IPS DF 6.9 (cell line): ENCODE data around the gene RINL.

ENCODE experiments used
- DNase-seq: peaks from one replicate; pipeline ENCODE4 v3.0.0-alpha.2; 2013; ENCODE audit warnings: low read depth, low spot score
- H3K27ac ChIP-seq: one replicate; pipeline ENCODE4 v1.5.1; 2013; ENCODE audit warnings: low read length, control low read depth
- H3K27me3 ChIP-seq: 2 replicates; pipeline ENCODE4 v1.6.1; 2013; ENCODE audit warnings: mild to moderate bottlenecking, low read length; ENCODE audit not compliant: control insufficient read depth, insufficient read depth
- H3K36me3 ChIP-seq: 2 replicates; pipeline ENCODE4 v1.6.1; 2013; ENCODE audit warnings: low read length; ENCODE audit not compliant: control insufficient read depth, insufficient read depth
- H3K4me1 ChIP-seq: 2 replicates; pipeline ENCODE4 v1.6.1; 2013; ENCODE audit warnings: low read length; ENCODE audit not compliant: control insufficient read depth, insufficient read depth
- H3K4me3 ChIP-seq: 2 replicates; pipeline ENCODE4 v1.5.1; 2013; ENCODE audit warnings: mild to moderate bottlenecking, low read length
- H3K9me3 ChIP-seq: 2 replicates; pipeline ENCODE4 v1.6.1; 2013; ENCODE audit warnings: low read length, inconsistent platforms; ENCODE audit not compliant: control insufficient read depth, insufficient read depth
- WGBS: extraction: QIAGEN DNeasy Blood & Tissue Kit; methylation state at CpG from one replicate; pipeline ENCODE4 v1.1.7; 2013; ENCODE audit warnings: mixed read lengths, missing lambda C conversion rate; ENCODE audit not compliant: insufficient read length, insufficient coverage; 5-methylcytosine and 5-hydroxymethylcytosine counted together

RINL gene

DNA sequence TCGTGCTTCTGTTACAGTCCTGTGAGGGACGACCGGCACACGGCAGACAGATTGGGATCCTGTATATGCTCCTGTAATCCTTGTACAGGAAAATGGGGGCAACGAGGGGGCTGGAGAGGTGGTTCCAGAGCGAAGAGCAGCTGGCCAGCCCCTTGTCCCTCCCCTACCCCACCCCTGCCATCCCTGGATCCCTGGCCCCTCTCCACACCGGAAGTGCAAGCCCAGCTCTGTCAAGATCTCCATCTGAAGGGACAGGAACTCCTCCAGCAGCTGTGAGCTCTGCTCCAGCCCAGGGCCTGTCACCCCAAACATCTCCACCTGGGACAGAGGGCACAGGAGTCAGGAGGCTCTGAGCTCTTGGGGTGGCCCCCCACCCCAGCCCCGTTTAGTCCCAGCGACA lies 39.4 kb upstream of the RINL start:
- no peak for DNase-seq
- H3K4me3 ChIP-seq: no peak overlapping the region
- no peaks in the 10 kb centered on the region for H3K9me3 ChIP-seq
- whole genome bisulfite sequencing: no CpG with 5 or more reads among the region's 9 CpGs
- H3K4me1 ChIP-seq: no peaks in the 10 kb centered on the region; the same call in 1 of the 2 replicates
- no peak overlapping the region for H3K27ac ChIP-seq
- no peaks in the 10 kb centered on the region for H3K27me3 ChIP-seq
- peaks cover 17% of the 10 kb centered on the region for H3K36me3 ChIP-seq

DNA sequence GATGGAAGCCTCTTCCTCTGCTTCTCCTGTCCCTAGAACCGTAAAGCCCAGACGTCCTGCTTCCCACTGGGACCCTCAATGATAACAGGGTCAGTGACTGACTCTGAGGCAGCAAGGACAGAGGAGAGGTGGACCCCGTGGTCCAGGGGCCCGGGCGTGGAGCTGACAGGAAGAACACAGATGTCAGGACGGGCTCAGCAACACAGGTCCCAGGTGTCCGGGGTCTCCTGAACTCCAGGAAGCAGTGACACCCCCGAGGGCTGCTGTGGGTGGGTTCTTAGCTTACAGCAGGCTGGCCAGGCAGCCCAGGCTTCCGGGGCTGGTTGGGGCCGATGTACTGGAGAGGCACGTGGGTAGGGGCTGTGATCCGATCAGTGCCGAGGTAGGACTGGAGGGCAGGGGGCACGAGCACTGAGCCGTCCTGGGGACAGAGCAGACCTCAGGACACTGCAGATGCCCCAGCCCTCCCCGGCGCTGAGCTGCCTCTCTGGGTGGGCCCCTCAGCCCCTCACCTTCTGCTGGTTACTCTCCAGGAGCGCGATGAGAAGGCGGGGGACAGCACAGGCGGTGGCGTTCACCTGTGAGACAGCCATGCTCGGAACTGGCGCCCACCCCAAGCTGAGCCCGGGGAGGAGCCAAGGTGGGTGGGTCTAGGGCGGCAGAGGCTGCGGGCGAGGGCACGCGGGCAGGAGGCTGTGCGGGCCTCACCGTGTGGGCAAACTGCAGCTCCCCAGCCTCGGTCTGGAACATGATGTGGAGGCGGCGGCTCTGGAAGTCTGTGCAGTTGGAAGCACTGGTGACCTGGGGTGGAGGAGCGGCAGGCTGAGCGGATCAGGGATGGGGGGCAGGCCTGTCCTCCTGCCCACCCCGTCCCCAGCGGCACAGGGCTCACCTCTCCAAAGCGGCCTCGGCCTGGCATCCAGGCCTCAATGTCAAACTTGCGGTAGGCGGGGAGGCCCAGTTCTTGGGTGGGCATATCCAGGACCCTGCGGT lies 37.5 kb upstream of the RINL start:
- no peak for DNase-seq
- Histone ChIP-seq H3K9me3 (no peaks in the 10 kb centered on the region), H3K27me3 (no peaks in the 10 kb centered on the region), H3K4me1 (no peaks in the 10 kb centered on the region; the same call in 1 of the 2 replicates), H3K4me3 (no peak overlapping the region), H3K27ac (no peak overlapping the region), H3K36me3 (peaks cover 11% of the 10 kb centered on the region; the same call in 1 of the 2 replicates)
- no CpG with 5 or more reads among the region's 44 CpGs for WGBS

DNA sequence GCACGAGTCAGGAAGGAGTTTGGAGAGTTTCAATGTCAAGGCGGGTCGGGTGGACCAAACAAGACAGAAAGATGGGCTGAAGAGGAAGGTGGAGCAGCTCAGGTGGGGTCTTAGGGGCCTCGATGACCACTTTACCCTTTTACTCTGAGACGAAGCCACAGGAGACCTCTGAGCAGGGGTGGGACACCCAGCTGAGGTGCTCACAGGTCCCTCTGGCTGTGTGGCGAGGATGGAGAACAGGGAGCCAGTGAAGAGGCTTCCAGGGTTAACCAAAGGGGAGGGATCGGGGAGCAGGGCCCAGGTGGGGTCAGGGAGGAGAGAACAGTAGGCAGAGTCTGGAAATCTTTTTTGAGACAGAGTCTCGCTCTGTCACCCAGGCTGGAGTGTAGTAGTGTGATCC lies 35.9 kb upstream of the RINL start:
- Histone ChIP-seq H3K27ac (no peak overlapping the region), H3K4me1 (peaks cover under 1% of the 10 kb centered on the region), H3K27me3 (no peaks in the 10 kb centered on the region), H3K9me3 (no peaks in the 10 kb centered on the region), H3K36me3 (peaks cover 8% of the 10 kb centered on the region; the same call in 1 of the 2 replicates), H3K4me3 (no peak overlapping the region)
- no CpG with 5 or more reads among the region's 8 CpGs for WGBS
- DNase-seq: no peak

DNA sequence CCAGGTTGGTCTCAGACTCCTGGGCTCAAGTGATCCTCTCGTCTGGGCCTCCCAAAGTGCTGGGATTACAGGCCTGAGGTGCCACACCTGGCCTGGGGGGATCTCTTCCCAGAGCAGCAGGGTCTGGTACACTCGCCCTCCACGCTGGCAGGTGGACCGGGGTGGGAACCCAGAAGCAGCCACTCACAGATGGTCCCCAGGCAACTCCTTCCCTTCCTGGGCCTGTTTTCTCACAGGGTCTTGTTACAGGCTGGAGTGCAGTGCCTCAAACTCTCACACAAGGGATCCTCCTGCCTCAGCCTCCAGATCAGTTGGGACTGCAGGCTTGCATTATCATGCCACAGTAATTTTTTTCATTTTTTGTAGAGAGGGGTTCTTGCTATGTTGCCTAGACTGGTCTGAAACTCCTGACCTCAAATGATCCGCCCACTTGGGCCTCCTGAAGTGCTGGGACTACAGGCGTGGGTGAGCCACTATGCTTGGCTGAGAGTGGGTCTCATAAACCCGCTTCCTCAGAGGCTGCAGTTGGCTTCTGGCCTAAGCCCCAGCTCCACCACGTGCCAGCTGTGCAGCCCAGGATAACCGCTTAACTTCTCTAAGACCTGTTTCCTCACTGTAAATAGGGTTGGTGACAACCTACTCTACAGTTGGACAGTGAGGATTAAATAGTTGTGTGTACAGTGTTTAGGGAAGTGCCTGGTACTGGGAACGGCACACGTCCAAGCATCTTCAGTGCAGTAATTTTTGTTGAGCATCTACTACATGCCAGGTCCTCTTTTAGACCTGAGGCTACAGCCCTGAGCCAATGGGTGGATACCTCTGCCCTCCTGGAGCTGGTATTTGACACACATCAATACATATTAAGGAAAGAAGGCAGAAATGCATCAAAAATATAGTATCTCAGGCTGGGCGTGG lies 34.8 kb upstream of the RINL start:
- WGBS: no CpG with 5 or more reads among the region's 12 CpGs
- H3K27ac ChIP-seq: no peak overlapping the region
- H3K36me3 ChIP-seq: peaks cover 8% of the 10 kb centered on the region; the same call in 1 of the 2 replicates
- DNase-seq: no peak
- H3K4me3 ChIP-seq: no peak overlapping the region
- peaks cover 2% of the 10 kb centered on the region for H3K4me1 ChIP-seq
- H3K9me3 ChIP-seq: no peaks in the 10 kb centered on the region
- H3K27me3 ChIP-seq: no peaks in the 10 kb centered on the region

DNA sequence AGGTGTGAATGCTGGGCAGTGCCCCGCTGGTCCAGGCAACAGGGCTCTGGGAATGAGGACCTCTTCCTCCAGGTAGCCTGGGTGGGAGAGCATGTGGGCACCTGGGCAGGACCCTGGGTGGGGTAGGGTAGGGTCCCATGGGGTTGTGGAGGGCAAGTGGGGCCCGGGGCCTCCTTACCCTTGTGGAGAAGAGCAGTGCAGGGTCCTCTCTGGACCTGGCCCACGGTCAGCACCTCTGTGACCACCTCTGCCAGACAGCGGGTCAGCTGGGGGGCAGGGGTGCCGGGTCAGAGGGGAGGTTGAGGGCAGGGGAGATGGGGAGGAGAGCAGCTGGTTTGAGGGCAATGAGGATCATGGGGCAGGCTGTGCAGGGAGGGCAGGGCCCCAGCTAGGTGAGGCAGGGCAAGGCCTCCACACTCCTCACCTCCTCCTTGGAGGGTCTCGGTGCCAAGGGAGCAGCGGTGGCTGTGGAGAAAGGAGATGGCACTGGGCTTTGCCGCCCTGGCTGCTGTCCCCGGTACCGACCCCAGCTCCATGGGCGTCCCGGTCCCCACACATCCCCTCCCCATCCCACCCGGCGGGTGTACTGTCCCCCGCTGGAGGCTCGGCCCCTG lies 33.4 kb upstream of the RINL start:
- no peaks in the 10 kb centered on the region for H3K27me3 ChIP-seq
- H3K36me3 ChIP-seq: peaks cover 11% of the 10 kb centered on the region; the same call in 1 of the 2 replicates
- no peaks in the 10 kb centered on the region for H3K9me3 ChIP-seq
- no peak overlapping the region for H3K4me3 ChIP-seq
- no peak for DNase-seq
- H3K4me1 ChIP-seq: peaks cover 2% of the 10 kb centered on the region
- no CpG with 5 or more reads among the region's 16 CpGs for WGBS
- H3K27ac ChIP-seq: no peak overlapping the region

DNA sequence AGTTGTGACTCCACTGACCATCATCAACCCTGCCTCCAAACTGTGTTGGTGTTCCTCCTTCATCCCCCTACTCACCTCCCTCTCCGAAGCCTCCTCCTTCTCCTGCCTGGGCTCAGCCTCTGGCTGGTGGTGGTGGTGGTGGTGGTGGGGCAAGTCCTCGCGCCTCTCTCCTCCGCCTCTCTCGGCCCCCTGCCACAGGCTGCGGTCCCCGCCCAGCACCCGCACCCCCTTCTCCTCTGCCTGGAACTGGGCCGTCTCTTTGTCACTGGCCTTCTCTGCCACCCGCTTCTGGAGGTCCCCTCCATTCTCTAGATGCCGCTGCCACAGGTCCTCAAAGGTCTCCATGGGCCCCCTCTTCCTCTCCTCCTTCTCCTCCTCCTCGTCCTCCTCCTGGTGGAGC lies 32.4 kb upstream of the RINL start:
- H3K9me3 ChIP-seq: no peaks in the 10 kb centered on the region
- DNase-seq: no peak
- no peak overlapping the region for H3K4me3 ChIP-seq
- no peaks in the 10 kb centered on the region for H3K27me3 ChIP-seq
- peaks cover 2% of the 10 kb centered on the region for H3K4me1 ChIP-seq
- peaks cover 6% of the 10 kb centered on the region for H3K36me3 ChIP-seq
- no CpG with 5 or more reads among the region's 12 CpGs for WGBS
- no peak overlapping the region for H3K27ac ChIP-seq

DNA sequence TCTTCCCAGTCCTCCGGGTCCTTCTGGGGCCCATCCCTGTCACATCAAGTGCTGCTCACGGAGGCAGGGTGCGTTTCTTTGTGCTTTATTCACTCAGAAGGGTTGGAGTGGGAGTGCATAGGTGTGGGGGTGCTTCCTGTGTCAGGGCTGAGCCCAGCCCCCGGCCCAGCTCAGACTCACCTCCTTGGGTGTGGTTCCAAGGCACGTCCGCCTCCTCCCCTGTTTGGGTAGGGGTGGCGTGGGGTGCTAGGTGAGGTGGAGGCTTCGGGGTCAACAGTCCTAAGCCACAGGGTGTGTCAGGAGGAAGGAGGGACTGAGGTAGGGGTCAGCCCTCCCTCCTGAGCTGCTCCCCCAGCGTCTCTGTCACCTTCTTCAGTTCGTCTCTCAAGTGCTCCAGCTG lies 30.8 kb upstream of the RINL start:
- Histone ChIP-seq H3K27ac (no peak overlapping the region), H3K4me1 (peaks cover 2% of the 10 kb centered on the region), H3K9me3 (no peaks in the 10 kb centered on the region), H3K4me3 (no peak overlapping the region), H3K27me3 (no peaks in the 10 kb centered on the region), H3K36me3 (peaks cover 10% of the 10 kb centered on the region)
- WGBS: no CpG with 5 or more reads among the region's 10 CpGs
- DNase-seq: no peak

DNA sequence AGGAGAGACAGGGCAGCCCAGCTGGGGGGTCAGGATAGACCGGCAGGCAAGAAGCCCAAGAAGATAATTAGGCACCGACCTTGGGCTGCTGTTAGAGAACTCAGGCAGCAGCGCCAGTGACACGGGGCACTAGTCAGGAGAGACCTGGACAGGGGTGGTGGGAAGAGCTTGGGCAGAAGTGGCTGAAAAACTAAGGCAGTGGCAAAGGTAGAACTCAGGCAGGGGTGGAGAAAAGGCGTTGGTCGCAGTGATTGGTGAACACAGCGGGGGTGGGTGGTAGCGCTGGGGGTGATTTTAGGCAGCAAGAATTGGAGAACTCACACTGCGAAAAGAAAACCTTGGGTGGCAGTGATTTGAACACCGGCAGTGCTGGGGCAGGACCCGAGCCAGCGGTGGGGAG lies 29.6 kb upstream of the RINL start:
- WGBS: no CpG with 5 or more reads among the region's 12 CpGs
- no peak overlapping the region for H3K4me3 ChIP-seq
- H3K27me3 ChIP-seq: no peaks in the 10 kb centered on the region
- no peaks in the 10 kb centered on the region for H3K9me3 ChIP-seq
- peaks cover 2% of the 10 kb centered on the region for H3K4me1 ChIP-seq
- no peak for DNase-seq
- peaks cover 10% of the 10 kb centered on the region for H3K36me3 ChIP-seq
- no peak overlapping the region for H3K27ac ChIP-seq

DNA sequence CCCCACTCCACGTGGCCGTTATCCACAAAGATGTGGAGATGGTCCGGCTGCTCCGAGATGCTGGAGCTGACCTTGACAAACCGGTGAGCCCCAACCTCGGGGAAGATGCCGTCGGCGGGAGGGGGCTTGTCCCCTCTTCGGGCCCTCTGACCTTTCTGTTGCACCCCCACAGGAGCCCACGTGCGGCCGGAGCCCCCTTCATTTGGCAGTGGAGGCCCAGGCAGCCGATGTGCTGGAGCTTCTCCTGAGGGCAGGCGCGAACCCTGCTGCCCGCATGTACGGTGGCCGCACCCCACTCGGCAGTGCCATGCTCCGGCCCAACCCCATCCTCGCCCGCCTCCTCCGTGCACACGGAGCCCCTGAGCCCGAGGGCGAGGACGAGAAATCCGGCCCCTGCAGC lies 29.2 kb upstream of the RINL start:
- Histone ChIP-seq H3K36me3 (peaks cover 10% of the 10 kb centered on the region), H3K27ac (no peak overlapping the region), H3K4me1 (peaks cover 2% of the 10 kb centered on the region), H3K9me3 (no peaks in the 10 kb centered on the region), H3K4me3 (no peak overlapping the region), H3K27me3 (no peaks in the 10 kb centered on the region)
- WGBS: no CpG with 5 or more reads among the region's 29 CpGs
- DNase-seq: no peak

DNA sequence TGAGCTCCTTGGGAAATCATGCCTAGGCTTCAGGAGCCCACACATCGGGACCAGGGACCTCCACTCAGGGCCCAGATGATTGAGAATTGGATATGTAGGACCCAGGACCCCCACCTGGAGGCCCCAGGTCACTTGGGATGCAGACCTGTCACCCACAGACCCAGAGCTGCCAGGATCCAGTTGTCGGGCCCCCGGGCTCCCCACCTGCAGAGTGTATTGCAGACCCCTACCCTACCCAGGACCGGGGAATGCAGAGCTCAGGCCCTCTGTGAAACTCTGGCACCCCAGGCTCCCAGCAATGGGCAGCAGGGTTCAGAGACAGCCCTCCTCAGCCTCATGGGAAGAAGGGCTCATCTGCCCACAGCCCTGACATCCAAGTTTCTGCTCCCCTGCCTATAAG lies 27.5 kb upstream of the RINL start:
- Histone ChIP-seq H3K27me3 (no peaks in the 10 kb centered on the region), H3K9me3 (no peaks in the 10 kb centered on the region), H3K4me3 (no peak overlapping the region), H3K36me3 (peaks cover 10% of the 10 kb centered on the region), H3K27ac (no peak overlapping the region), H3K4me1 (peaks cover 2% of the 10 kb centered on the region)
- no CpG with 5 or more reads among the region's 4 CpGs for WGBS
- DNase-seq: no peak
